8988T (cell line): ENCODE results near the gene LAMC3.
"Not testable (repeated sequence)": the region's sequence is repeated elsewhere in the genome, so short reads cannot be mapped to it uniquely, and the experiment has no call there.

Source experiments
- DNase-seq: peaks from one replicate; pipeline ENCODE4 v3.0.0; 2011

LAMC3 gene

GRCh38 chr9:131031005-131031641 lies 22.1 kb downstream of the LAMC3 start:
- no peak for DNase-seq

GRCh38 chr9:131031642-131032005 lies 22.6 kb downstream of the LAMC3 start:
- DNase-seq: no peak

DNA sequence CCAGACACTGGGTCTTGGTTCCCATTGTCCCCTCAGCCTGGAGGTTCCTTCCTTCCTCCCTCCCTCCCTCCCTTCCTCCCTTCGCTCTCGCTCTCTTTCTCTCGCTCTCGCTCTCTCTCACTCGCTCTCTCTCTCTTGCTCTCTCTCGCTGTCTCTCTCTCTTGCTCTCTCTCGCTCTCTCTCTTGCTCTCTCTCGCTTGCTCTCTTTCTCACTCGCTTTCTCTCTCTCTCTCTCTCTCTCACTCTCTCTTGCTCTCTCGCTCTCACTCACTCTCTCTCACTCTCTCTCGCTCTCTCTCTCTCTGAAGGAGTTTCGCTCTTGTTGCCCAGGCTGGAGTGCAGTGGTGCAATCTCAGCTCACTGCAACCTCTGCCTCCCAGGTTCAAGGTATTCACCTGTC lies 23.4 kb downstream of the LAMC3 start:
- no peak for DNase-seq

- no peak for DNase-seq
Observed at GRCh38 chr9:131033269-131034224, 24.6 kb downstream of the LAMC3 start.

DNA sequence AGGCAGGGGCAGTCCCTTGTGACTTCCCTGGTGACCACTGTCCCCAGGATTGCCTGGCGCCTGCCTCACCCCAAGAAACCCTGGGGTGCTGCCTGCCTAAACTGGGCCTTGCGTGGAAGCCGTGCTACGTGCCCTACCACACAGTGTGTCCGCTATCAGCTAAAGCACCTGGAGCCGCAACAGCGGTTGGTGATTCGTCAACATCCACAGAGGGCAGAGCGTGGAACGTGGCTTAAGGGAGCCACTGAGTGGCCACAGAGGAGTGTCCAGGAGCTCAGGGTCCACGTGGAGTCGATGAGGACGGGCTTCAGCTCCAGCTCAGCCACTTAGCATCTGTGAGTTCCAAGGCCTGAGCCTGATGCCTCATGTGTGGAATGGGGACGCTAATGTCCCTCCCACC lies 25.3 kb downstream of the LAMC3 start:
- no peak for DNase-seq

GRCh38 chr9:131034749-131035148 lies 25.8 kb downstream of the LAMC3 start:
- DNase-seq: not testable (repeated sequence)

GRCh38 chr9:131035548-131035947 lies 26.6 kb downstream of the LAMC3 start:
- DNase-seq: no peak

DNA sequence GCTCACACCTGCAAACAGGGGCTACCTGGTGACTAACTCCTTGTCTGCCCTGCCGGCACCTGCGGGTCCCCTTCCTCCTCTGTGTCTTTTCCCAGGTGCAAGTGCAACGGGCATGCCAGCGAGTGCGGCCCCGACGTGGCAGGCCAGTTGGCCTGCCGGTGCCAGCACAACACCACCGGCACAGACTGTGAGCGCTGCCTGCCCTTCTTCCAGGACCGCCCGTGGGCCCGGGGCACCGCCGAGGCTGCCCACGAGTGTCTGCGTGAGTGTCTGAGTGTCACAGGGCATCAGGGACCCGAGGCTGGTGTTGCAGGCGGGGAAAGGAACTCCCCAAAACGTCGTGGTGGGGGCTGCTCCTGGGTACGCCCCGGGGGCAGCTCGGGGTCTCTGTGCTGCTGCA lies 27.1 kb downstream of the LAMC3 start:
- no peak for DNase-seq

DNA sequence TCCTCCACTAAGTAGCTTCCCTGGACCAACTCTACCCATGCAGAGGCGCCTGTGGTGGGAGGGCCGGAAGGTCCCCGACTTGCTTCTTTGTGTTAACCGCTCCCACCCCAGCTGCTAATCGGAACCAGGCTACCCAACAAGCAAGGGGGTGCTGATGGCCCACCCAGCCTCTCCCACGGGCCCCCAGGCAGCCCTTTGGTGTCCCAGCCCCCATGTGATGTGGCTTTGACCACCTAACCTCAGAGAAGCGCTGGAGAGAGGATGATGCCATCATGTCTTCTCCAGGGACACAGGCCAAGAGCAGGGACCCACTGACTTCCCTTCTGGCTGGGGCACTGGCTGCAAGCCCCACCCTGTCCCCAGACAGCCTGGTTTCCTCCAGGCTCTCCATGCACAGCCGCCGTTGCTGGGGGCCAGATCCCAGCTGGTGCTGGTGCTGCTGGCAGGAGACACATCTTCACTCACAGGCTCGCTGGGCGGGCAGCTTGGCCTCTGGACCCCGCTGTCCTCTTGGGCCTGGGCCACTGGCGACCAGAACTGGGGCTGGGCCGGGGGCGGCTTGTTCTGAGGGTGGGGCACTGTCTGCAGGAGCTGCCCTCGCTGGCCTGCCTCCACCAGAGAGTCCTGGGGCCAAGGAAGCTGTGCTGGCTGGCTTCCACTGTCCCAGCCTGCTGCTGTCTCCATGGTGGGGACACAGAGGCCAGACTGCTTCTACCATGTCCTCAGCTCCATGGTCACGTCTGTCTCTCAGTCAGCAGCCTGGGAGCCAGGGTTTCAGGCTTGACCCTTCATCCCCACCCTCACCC lies 27.8 kb downstream of the LAMC3 start:
- no peak for DNase-seq

DNA sequence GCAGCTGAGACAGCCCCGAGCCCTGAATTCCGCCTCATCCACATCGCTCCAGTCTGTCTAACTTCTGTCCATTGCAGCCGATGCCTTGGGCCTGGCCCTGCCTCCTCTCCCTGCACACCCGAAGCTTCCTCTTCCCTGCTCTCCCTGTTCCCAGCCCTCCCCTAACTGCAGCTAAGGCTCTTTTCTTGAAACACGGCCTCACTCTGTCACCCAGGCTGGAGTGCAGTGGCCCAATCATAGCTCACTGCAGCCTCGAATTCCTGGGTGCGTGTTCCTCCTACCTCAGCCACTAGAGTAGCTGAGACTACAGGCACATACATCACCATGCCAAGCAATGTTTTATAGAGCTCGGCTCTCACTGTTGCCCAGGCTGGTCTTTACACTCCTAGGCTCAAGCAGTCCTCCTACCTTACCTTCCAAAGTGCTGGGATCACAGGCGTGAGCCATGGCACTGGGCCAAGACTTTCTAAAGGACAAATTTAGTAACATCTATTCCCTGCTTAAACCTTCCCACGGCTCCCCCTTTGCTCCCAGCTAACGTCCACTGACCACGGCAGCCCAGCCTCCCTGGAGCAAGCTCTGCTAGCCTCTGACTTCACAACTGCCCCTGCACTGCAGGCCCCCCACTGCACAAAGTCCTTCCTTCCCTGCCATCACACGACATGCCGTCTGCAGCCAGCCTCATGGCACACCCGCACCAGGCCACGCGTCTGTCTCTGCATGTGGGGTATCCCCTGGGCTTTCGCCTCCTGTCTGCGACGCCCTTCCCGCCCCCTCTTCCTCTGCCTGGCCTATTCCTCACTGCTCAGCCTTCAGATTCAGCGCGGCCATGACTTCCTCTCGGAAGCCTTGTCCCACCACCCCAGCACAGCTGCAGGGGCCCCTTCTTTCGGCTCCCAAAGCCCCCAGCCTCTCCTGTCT lies 28.6 kb downstream of the LAMC3 start:
- no peak for DNase-seq

DNA sequence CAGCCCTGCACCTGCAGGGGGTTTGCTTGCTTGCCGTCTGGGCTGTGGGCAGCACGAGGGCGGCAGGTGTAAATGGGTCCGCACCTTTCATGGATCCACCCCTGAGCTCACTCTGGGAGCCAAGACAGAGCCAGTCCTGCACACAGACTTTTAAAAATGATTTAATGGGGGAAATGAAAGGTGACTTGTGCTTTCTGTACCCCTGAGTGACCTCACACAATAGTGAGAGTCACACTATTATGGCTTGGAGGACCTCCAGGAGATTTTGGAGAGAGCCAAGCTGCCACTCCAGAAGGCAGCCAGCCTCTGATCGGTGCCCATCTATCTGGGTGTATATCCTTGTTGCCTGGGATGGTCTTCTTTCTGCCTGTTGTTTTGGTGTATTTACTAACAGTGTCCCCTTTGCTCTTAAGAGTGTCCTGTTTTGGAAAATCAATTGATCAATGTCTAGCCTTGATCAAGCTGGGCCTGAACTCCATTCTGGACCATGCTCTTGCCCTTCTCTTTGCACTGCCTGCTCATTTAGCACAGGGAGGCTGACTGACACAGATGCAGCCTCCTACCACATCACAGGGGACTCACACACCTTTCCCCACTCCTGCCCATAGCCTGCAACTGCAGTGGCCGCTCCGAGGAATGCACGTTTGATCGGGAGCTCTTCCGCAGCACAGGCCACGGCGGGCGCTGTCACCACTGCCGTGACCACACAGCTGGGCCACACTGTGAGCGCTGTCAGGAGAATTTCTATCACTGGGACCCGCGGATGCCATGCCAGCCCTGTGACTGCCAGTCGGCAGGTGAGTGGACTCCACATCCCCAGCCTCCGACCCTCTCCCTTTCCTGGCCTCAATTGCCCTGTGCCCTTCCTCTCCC lies 29.5 kb downstream of the LAMC3 start:
- no peak for DNase-seq

GRCh38 chr9:131039129-131039954 lies 30.4 kb downstream of the LAMC3 start:
- no peak for DNase-seq

- DNase-seq: no peak
Observed at GRCh38 chr9:131042666-131043065, 33.7 kb downstream of the LAMC3 start.

GRCh38 chr9:131043087-131043486 lies 34.1 kb downstream of the LAMC3 start:
- no peak for DNase-seq

GRCh38 chr9:131043646-131044045 lies 34.7 kb downstream of the LAMC3 start:
- DNase-seq: no peak

- no peak for DNase-seq
Observed at GRCh38 chr9:131045300-131046092, 36.5 kb downstream of the LAMC3 start.

GRCh38 chr9:131046093-131046380 lies 37.1 kb downstream of the LAMC3 start:
- DNase-seq: no peak

- DNase-seq: peak; percentile 68
Observed at GRCh38 chr9:131046581-131047202, 37.7 kb downstream of the LAMC3 start.

DNA sequence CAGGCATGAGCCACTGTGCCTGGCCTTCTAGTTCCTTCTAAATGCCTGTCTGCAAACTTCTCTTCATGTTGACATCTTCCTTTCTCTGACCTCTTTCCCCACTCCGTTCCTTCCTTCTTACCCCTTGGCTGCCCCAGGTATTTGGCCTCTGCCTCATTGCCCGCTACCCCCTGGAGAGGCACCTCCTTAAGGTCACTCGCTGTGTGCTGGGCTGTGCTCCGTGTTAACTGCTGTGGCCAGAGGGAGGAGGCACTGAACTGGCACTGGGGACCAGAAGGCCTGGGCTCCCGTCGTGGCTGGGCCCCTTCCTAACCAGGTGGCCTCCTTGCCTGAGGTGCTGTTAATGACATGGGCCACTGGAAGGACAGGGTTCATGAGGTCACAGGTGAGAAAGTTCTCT lies 39.4 kb downstream of the LAMC3 start:
- DNase-seq: no peak
